NOMO-1 treated with dmso at 0.1 percent for 144 hours (cell line): ENCODE results near the gene DYRK3.
A peak's percentile ranks its signal among the peaks of the same experiment; 100 is the strongest.
"Not testable (repeated sequence)": the region's sequence is repeated elsewhere in the genome, so short reads cannot be mapped to it uniquely, and the experiment has no call there.

Source experiments
- DNase-seq: peaks from one replicate; lab custom pipeline; 2025; ENCODE audit not compliant: unreplicated experiment; lab: John Stamatoyannopoulos, UW

DYRK3 gene

DNA sequence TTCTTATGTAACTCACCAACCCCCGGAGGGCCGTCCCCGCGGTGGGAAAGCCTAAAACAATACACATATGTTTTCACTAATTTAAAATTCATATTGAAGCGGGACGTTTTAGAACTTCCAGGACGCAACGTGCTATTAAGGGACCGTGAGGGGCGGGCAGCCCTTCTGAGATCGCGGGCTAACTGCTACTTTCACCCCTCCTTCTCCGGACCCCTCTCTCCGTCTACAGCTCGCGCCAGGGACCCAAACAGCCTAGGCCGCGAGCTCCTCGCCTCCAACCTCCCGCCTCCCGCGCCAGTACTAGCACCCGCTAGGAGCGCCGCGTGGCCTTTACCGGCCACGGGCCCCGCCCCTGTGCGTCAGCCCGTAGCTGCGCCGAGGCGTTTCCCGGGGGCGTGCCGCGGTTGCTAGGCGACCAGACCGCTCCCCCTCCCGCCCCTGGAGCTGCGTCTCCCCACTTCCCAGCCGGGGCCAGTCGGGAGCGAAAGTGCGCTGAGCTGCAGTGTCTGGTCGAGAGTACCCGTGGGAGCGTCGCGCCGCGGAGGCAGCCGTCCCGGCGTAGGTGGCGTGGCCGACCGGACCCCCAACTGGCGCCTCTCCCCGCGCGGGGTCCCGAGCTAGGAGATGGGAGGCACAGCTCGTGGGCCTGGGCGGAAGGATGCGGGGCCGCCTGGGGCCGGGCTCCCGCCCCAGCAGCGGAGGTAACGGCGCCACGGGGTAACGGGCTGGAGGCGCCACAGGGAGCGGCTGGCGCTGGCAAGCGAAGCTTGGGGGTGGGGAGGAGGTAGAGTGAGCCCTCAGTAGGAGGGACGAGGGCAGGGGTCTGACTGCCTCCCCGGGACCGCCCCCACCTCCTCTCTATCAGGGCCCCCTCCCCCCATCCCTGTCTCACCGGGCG lies at the start of gene DYRK3:
Gene DYRK3 (plus strand): TSS at position 457 of the 898 bp plus-strand sequence. CDS start 168 bp downstream, at position 625.
- peak; percentile 71 for DNase-seq

DNA sequence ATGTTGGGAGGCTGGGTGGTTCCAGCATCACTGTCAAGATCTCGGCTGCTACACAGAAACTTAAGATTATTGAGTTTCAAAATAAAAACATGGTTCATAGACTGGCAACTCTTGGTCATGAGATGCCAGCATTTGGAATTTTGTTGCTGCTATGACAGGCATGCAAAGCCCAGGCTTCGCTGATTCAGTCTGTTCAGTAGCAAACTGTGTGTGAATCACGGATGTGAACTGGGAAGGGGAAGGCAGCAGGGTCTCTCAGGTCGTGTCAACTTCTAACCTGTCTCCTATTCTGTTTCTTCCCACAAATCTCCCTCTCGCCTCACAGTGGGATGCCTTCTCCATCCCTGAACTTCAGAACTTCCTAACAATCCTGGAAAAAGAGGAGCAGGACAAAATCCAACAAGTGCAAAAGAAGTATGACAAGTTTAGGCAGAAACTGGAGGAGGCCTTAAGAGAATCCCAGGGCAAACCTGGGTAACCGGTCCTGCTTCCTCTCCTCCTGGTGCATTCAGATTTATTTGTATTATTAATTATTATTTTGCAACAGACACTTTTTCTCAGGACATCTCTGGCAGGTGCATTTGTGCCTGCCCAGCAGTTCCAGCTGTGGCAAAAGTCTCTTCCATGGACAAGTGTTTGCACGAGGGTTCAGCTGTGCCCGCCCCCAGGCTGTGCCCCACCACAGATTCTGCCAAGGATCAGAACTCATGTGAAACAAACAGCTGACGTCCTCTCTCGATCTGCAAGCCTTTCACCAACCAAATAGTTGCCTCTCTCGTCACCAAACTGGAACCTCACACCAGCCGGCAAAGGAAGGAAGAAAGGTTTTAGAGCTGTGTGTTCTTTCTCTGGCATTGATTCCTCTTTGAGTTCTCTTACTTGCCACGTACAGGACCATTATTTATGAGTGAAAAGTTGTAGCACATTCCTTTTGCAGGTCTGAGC lies 48.6 kb upstream of the DYRK3 start:
- no peak for DNase-seq

DNA sequence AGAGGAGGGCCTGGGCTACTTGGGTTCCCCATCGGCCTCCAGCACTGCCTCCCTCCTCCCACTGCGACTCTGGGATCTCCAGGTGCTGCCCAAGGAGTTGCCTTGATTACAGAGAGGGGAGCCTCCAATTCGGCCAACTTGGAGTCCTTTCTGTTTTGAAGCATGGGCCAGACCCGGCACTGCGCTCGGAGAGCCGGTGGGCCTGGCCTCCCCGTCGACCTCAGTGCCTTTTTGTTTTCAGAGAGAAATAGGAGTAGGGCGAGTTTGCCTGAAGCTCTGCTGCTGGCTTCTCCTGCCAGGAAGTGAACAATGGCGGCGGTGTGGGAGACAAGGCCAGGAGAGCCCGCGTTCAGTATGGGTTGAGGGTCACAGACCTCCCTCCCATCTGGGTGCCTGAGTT lies 47.4 kb upstream of the DYRK3 start:
- DNase-seq, result no peak

DNA sequence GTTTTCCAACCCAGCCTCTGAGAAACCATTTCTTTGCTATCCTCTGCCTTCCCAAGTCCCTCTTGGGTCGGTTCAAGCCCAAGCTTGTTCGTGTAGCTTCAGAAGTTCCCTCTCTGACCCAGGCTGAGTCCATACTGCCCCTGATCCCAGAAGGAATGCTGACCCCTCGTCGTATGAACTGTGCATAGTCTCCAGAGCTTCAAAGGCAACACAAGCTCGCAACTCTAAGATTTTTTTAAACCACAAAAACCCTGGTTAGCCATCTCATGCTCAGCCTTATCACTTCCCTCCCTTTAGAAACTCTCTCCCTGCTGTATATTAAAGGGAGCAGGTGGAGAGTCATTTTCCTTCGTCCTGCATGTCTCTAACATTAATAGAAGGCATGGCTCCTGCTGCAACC lies 46.8 kb upstream of the DYRK3 start:
- no peak for DNase-seq

DNA sequence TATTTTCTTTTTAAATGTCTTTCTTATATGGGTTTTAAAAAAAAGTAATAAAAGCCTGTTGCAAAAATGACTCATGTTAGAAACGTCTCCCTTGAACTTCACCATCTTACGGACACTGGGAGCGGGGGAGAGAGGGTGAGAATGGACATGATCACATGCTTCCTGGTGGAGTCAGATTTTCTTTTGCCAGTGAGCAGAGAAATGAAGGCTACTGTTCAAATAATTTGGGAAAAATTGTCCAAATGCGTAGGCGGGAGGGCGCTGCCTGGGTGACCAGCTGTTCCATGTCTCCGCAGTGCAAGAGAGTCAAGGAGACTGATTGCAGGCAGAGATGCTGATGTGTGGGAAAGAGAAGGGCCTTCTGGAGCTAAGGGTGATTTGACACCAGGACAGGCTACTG lies 46.1 kb upstream of the DYRK3 start:
- no peak for DNase-seq

DNA sequence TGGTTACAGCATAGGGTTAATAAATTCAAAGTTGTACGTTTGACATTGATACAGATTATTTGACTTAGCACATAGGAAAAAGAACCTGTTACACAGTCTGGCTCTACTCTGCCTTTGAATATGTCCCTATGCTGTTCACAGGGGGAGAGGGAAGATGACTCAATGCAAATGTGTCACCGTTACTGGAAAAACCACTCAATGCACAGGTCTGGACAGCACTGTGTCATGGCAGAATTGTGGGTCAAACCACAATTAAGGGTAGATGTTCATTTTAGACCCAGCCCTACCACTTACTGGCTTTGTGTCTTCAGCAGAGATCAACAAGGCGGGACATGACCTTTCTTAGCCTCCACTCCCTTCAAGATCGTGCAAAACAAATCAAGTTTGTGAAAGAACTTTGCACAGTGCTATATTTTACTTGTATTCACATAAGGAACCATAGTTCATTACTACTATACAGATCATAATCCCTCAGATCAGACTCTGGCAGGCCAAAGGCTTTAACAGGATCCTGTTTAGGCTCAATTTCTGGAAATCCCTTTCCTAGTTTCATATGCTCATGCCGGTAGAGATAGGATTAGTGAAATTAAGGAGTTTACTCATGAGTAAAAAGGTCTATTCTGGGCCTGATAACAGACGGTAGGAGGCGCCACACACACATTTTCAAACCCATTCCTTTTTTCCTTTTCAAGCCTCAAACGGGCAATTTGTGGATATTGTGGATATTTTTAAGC lies 45.1 kb upstream of the DYRK3 start:
- DNase-seq, result no peak

DNA sequence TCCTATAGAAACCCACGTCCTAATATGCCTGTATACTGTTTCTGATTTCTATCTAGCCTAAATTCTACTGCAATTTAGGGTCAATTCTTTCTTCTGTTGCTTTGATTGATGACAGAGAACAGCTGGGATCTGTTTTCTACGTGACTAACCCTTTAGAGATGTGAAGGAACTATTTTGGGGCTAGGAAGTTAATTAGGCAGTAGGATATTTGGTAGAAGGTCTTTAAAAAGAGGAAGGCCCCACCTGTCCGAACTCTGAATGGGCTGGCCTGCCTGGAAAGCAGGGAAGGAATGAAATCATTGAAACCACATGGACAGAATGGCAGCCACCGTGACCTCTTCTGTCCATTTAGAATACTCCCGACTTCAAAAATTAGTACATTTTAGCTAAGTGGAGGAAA lies 44.1 kb upstream of the DYRK3 start:
- DNase-seq, result no peak

DNA sequence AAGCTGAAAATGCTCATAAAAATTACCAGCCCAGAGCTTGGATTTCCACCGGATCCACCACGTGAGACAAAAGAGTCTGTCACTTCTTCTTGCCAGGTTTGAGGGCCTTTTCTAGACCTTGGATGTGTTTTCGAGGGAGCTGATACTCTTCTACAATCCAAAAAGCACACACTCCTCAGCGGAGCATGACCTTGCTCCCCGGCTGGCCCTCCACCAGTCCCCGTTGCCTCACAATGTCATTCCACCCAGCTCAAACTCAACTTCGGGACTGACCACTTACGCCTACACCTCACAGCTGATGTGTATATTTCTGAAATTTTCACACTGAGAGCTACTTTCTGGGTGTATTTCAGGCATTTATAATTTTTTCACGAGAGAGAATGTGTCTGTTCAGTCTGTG lies 43.6 kb upstream of the DYRK3 start:
- no peak for DNase-seq

GRCh38 chr1:206593351-206593925 lies 41.9 kb upstream of the DYRK3 start:
- DNase-seq, result no peak

- DNase-seq, result no peak
These were observed 39.6 kb upstream of the DYRK3 start for GRCh38 chr1:206595581-206596318.

DNA sequence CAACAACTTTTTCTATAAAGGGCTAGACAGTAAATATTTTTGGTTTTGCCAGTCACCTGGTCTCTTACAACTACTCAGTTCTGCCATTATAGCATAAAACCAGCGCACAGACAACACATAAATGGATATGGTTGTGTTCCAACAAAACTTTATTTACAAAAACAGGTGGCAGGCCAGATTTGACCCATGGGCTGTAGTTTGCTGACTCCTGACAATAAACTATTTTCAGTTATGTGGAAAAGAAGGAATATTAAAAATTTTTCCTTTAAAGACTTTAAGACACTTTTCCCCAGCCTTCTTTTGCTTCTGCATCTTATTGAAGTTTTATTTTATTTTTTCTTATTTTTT lies 39.0 kb upstream of the DYRK3 start:
- no peak for DNase-seq

DNA sequence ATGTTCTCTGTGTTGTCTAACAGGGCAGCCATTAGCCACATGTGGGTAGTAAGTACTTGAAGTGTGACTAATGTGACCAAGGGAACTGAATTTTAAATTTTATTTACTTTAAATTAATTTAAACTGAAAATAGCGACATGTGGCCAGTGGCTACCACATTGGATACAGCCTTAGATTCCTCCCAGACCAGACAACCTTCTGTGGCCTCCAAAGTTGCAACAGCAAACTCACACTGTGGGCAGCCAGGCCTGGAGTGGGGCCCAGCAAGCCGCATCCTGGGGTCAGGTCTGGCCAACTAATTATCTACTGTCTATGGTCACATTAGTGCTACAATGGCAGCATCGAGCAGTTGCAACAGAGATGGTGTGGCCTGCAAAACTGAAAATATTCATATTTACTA lies 34.8 kb upstream of the DYRK3 start:
- DNase-seq, result no peak

GRCh38 chr1:206604861-206605260 lies 30.5 kb upstream of the DYRK3 start:
- DNase-seq, result no peak

- DNase-seq, result no peak
These were observed 28.5 kb upstream of the DYRK3 start for GRCh38 chr1:206606867-206607266.

GRCh38 chr1:206608108-206608698 lies 27.1 kb upstream of the DYRK3 start:
- DNase-seq, result no peak

- DNase-seq, result no peak
These were observed 25.9 kb upstream of the DYRK3 start for GRCh38 chr1:206609229-206609991.

GRCh38 chr1:206612129-206612876 lies 23.0 kb upstream of the DYRK3 start, which contains the start of gene EIF2D:
Gene EIF2D (minus strand): TSS chr1:206612465. CDS start chr1:206612342, 123 bp downstream.
- DNase-seq, result peak; percentile 88

DNA sequence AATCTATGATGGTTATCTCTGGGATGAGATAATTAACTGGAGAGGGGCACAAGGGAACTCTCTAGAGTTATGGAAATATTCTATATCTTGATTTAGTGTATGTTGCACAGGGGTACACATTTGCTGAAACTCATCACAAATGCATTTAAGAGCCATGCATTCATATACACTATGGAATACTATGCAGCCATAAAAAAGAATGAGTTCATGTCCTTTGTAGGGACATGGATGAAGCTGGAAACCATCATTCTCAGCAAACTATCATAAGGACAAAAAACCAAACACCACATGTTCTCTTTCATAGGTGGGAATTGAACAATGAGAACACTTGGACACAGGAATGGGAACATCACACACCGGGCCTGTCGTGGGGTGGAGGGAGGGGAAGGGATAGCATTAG lies 8.9 kb upstream of the DYRK3 start:
- not testable (repeated sequence) for DNase-seq
